ENCODE results near the gene DHRS12.

Gene DHRS12

GRCh38 chr13:51805925-51806324 is 2.0 kb upstream of the DHRS12 start:
- DNase-seq: no peak

GRCh38 chr13:51805313-51805712 is 1.4 kb upstream of the DHRS12 start:
- DNase-seq: no peak

GRCh38 chr13:51804295-51805172 is 571 bp upstream of the DHRS12 start:
- no peak for DNase-seq

GRCh38 chr13:51802631-51803418 is 1.1 kb downstream of the DHRS12 start:
- no peak for DNase-seq

GRCh38 chr13:51801631-51802099 is 2.3 kb downstream of the DHRS12 start:
- DNase-seq: peak; percentile 71

GRCh38 chr13:51800486-51800885 is 3.5 kb downstream of the DHRS12 start:
- DNase-seq: no peak

- DNase-seq: no peak
Measured at GRCh38 chr13:51799261-51799660, 4.7 kb downstream of the DHRS12 start.

GRCh38 chr13:51797664-51798488 is 6.1 kb downstream of the DHRS12 start:
- DNase-seq: peak; percentile 69

GRCh38 chr13:51796546-51796945 is 7.4 kb downstream of the DHRS12 start:
- DNase-seq: no peak

GRCh38 chr13:51795419-51795818 is 8.5 kb downstream of the DHRS12 start:
- no peak for DNase-seq

GRCh38 chr13:51794964-51795363 is 9.0 kb downstream of the DHRS12 start:
- DNase-seq: no peak

GRCh38 chr13:51793570-51794271 is 10.2 kb downstream of the DHRS12 start:
- DNase-seq: no peak

- DNase-seq: no peak
Measured at GRCh38 chr13:51786425-51787265, 17.3 kb downstream of the DHRS12 start.

GRCh38 chr13:51785712-51786424 is 18.1 kb downstream of the DHRS12 start:
- peak; percentile 16 for DNase-seq

- no peak for DNase-seq
Measured at GRCh38 chr13:51784097-51784496, 19.9 kb downstream of the DHRS12 start.

GRCh38 chr13:51783428-51784094 is 20.4 kb downstream of the DHRS12 start:
- no peak for DNase-seq

GRCh38 chr13:51782026-51782710 is 21.8 kb downstream of the DHRS12 start:
- DNase-seq: no peak

GRCh38 chr13:51781246-51782022 is 22.5 kb downstream of the DHRS12 start:
- DNase-seq: no peak

GRCh38 chr13:51780099-51780498 is 23.9 kb downstream of the DHRS12 start:
- DNase-seq: no peak
